HepG2 (cell line): ENCODE results near the gene UBTF. TPM values are rescaled to one million over a fixed set of nuclear protein-coding genes. Genes with fewer than 3 reads are reported as not detected.

Experiments
- BORCS8-MEF2B ChIP-seq: sonication (generic); formaldehyde crosslinking; IDR thresholded peaks from 2 replicates; pipeline ENCODE4 v1.8.0; 2022; ENCODE audit warnings: mild to moderate bottlenecking, missing genetic modification reagents
- FOXP1 ChIP-seq, 2 experiments: fragments of 450-650 bp in 1 of 2; IDR thresholded peaks; 2 replicates each; pipeline ENCODE4 v1.6.1; 2017 to 2018; ENCODE audit warnings: antibody characterized with exemption in 1 of 2
- HHEX ChIP-seq: IDR thresholded peaks from 2 replicates; pipeline ENCODE4 v1.6.1; 2016; ENCODE audit warnings: control low read depth
- PRPF4 ChIP-seq: fragments of 200-400 bp; formaldehyde crosslinking; IDR thresholded peaks from 2 replicates; pipeline ENCODE4 v1.6.1; 2016; ENCODE audit warnings: low read length, low read depth; ENCODE audit not compliant: poor library complexity, severe bottlenecking
- RAD51 ChIP-seq: fragments of 450-650 bp; IDR thresholded peaks from 2 replicates; pipeline ENCODE4 v1.6.1; 2016; ENCODE audit warnings: borderline replicate concordance
- ZC3H4 ChIP-seq: sonication (generic); formaldehyde crosslinking; IDR thresholded peaks from 2 replicates; pipeline ENCODE4 v1.4.0; 2020; ENCODE audit warnings: missing genetic modification reagents, borderline replicate concordance
- ZNF17 ChIP-seq: sonication (generic); formaldehyde crosslinking; IDR thresholded peaks from 2 replicates; pipeline ENCODE4 v1.5.0; 2020; ENCODE audit warnings: mild to moderate bottlenecking, missing genetic modification reagents
- ZNF232 ChIP-seq: sonication (generic); formaldehyde crosslinking; IDR thresholded peaks from 2 replicates; pipeline ENCODE4 v1.4.0; 2020; ENCODE audit warnings: missing genetic modification reagents, borderline replicate concordance
- ZNF333 ChIP-seq: sonication (generic); formaldehyde crosslinking; IDR thresholded peaks from 2 replicates; pipeline ENCODE4 v1.4.0; 2020; ENCODE audit warnings: mild to moderate bottlenecking, missing genetic modification reagents, borderline replicate concordance
- ZNF382 ChIP-seq: sonication (generic); formaldehyde crosslinking; IDR thresholded peaks from 2 replicates; pipeline ENCODE4 v1.5.0; 2020; ENCODE audit warnings: missing genetic modification reagents, mild to moderate bottlenecking, borderline replicate concordance
- ZNF629 ChIP-seq: sonication (generic); formaldehyde crosslinking; conservative IDR thresholded peaks from 2 replicates; pipeline ENCODE4 v1.5.0; 2020; ENCODE audit warnings: missing genetic modification reagents
- ZNF761 ChIP-seq: sonication (generic); formaldehyde crosslinking; conservative IDR thresholded peaks from 2 replicates; pipeline ENCODE4 v1.4.0; 2020; ENCODE audit warnings: mild to moderate bottlenecking, missing genetic modification reagents
- polyA plus RNA-seq, 8 experiments: library from polyadenylated mRNA; depleted of rRNA in 3 of 8; stranded (reverse) in 7 of 8; unstranded in 1 of 8; fragments of >200 nt; fragmentation: Illumina TruSeq in 4 of 8; extraction: Trizol in 4 of 8; gene quantifications; 2 replicates each; pipeline versions ENCODE4 v1.2.1 to v1.2.3, GENCODE V29; 2011 to 2016; ENCODE audit warnings: low read depth in 4 of 8, missing spikeins in 1 of 8, mixed read lengths in 1 of 8; ENCODE audit not compliant: insufficient read depth in 1 of 8
- total RNA-seq, 5 experiments: library from RNA; depleted of rRNA; stranded (reverse); fragments of >200 nt; fragmentation: Illumina TruSeq; extraction: Trizol; gene quantifications; 2 replicates each; pipeline ENCODE4 v1.2.3, GENCODE V29; 2016; ENCODE audit warnings: low read depth in 1 of 5
- TF ChIP-seq, protein P1 (sequence below): sonication (generic); formaldehyde crosslinking; IDR thresholded peaks from 2 replicates; pipeline ENCODE4 v1.4.0; 2020; ENCODE audit warnings: low read depth, mild to moderate bottlenecking, missing genetic modification reagents
- TF ChIP-seq, protein P2 (sequence below): sonication (generic); formaldehyde crosslinking; IDR thresholded peaks from 2 replicates; pipeline ENCODE4 v1.4.0; 2020; ENCODE audit warnings: missing genetic modification reagents
- TF ChIP-seq, protein P3 (sequence below): sonication (generic); formaldehyde crosslinking; IDR thresholded peaks from 2 replicates; pipeline ENCODE4 v1.4.0; 2020; ENCODE audit warnings: missing genetic modification reagents
- TF ChIP-seq, protein P4 (sequence below): sonication (generic); formaldehyde crosslinking; IDR thresholded peaks from 2 replicates; pipeline ENCODE4 v1.4.0; 2020; ENCODE audit warnings: missing genetic modification reagents
- TF ChIP-seq, protein P5 (sequence below): IDR thresholded peaks from 2 replicates; pipeline ENCODE4 v1.6.1; 2016; ENCODE audit warnings: missing compliant biosample characterization, missing genetic modification reagents, borderline replicate concordance
- TF ChIP-seq, protein P6 (sequence below): sonication (generic); formaldehyde crosslinking; IDR thresholded peaks from 2 replicates; pipeline ENCODE4 v1.4.0; 2020; ENCODE audit warnings: missing genetic modification reagents

UBTF gene
- total and polyA plus RNA-seq, 2 of the 13 experiments (the other 11 are each of a cell fraction or from before 2014, with no cell fraction given) = 15.2 to 60.9 TPM

DNA sequence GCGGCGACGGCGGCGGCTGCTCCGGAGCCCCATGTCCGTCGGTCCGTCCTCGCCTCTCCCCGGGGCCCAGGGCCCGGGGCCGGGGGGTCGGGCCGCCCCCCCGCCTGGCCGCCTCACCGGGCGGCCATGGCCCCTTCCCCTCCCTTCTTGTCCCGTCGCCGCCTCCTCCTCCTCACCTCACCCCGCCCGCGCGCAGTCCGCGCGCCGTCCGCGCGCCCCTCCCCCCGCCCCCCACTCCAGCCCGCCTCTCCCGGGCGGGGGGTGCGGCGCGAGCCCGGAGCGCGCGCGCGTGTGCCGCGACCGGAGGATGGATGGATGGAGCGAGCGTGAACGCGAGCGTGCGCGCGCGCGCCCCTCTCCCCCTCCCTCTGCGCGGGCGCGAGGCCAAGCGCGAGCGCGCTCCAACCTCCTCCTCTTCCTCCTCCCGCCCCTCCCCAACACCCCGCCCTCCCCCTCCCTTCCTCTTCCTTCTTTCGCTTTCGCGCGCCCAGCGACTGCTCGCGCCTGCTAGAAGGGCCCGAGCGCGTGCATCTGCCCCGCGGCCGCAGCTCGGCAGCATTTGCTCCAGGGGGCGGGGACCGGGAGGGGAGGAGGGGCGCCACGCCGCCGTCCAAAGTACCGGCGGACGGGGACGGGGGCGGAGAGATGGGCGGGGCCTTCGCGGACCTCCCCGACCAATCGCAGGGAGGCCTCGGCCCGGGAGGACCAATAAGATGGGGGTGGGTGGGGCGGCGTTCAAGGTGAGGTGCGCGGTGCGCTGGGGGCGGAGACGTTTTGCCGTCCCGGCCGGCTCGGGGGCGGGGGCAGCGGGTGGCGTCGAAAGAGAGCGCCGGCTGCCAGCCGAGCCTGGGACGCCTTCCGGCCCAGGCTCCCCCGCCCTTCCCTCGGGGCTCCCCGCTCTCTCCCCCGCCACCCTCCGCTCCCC, 19.7 kb downstream of the UBTF start, which contains the start of gene ATXN7L3 (continued):
- TF ChIP-seq RAD51 (no peak), FOXP1 (IDR thresholded peaks at IDR 0.05) (no peak), FOXP1 (CRISPR knock-in tag; IDR thresholded peaks at IDR 0.05) (no peak), ZNF232 (CRISPR knock-in tag) (no peak; the same call in 1 of the 2 replicates), BORCS8-MEF2B (CRISPR knock-in tag) (no peak), ZNF382 (CRISPR knock-in tag) (no peak), ZNF333 (CRISPR knock-in tag) (no peak), ZNF17 (CRISPR knock-in tag) (no peak), PRPF4 (no peak), HHEX (CRISPR knock-in tag) (no peak), ZNF629 (CRISPR knock-in tag) (0 out of 2 replicates have a peak, but pooled peaks have one; percentile 2), ZNF761 (CRISPR knock-in tag) (no peak), ZC3H4 (CRISPR knock-in tag) (peak; percentile 40; the same call in 1 of the 2 replicates)
- TF ChIP-seq, protein P1, sequence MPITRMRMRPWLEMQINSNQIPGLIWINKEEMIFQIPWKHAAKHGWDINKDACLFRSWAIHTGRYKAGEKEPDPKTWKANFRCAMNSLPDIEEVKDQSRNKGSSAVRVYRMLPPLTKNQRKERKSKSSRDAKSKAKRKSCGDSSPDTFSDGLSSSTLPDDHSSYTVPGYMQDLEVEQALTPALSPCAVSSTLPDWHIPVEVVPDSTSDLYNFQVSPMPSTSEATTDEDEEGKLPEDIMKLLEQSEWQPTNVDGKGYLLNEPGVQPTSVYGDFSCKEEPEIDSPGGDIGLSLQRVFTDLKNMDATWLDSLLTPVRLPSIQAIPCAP (CRISPR knock-in tag) = 0 out of 2 replicates have a peak, but pooled peaks have one; percentile 35
- TF ChIP-seq, protein P2, sequence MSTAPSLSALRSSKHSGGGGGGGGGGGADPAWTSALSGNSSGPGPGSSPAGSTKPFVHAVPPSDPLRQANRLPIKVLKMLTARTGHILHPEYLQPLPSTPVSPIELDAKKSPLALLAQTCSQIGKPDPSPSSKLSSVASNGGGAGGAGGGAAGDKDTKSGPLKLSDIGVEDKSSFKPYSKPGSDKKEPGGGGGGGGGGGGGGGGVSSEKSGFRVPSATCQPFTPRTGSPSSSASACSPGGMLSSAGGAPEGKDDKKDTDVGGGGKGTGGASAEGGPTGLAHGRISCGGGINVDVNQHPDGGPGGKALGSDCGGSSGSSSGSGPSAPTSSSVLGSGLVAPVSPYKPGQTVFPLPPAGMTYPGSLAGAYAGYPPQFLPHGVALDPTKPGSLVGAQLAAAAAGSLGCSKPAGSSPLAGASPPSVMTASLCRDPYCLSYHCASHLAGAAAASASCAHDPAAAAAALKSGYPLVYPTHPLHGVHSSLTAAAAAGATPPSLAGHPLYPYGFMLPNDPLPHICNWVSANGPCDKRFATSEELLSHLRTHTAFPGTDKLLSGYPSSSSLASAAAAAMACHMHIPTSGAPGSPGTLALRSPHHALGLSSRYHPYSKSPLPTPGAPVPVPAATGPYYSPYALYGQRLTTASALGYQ = peak; percentile 25; the same call in 1 of the 2 replicates
- TF ChIP-seq, protein P3, sequence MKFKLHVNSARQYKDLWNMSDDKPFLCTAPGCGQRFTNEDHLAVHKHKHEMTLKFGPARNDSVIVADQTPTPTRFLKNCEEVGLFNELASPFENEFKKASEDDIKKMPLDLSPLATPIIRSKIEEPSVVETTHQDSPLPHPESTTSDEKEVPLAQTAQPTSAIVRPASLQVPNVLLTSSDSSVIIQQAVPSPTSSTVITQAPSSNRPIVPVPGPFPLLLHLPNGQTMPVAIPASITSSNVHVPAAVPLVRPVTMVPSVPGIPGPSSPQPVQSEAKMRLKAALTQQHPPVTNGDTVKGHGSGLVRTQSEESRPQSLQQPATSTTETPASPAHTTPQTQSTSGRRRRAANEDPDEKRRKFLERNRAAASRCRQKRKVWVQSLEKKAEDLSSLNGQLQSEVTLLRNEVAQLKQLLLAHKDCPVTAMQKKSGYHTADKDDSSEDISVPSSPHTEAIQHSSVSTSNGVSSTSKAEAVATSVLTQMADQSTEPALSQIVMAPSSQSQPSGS (CRISPR knock-in tag) = no peak
- TF ChIP-seq, protein P4, sequence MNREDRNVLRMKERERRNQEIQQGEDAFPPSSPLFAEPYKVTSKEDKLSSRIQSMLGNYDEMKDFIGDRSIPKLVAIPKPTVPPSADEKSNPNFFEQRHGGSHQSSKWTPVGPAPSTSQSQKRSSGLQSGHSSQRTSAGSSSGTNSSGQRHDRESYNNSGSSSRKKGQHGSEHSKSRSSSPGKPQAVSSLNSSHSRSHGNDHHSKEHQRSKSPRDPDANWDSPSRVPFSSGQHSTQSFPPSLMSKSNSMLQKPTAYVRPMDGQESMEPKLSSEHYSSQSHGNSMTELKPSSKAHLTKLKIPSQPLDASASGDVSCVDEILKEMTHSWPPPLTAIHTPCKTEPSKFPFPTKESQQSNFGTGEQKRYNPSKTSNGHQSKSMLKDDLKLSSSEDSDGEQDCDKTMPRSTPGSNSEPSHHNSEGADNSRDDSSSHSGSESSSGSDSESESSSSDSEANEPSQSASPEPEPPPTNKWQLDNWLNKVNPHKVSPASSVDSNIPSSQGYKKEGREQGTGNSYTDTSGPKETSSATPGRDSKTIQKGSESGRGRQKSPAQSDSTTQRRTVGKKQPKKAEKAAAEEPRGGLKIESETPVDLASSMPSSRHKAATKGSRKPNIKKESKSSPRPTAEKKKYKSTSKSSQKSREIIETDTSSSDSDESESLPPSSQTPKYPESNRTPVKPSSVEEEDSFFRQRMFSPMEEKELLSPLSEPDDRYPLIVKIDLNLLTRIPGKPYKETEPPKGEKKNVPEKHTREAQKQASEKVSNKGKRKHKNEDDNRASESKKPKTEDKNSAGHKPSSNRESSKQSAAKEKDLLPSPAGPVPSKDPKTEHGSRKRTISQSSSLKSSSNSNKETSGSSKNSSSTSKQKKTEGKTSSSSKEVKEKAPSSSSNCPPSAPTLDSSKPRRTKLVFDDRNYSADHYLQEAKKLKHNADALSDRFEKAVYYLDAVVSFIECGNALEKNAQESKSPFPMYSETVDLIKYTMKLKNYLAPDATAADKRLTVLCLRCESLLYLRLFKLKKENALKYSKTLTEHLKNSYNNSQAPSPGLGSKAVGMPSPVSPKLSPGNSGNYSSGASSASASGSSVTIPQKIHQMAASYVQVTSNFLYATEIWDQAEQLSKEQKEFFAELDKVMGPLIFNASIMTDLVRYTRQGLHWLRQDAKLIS (CRISPR knock-in tag) = no peak
- TF ChIP-seq, protein P5, sequence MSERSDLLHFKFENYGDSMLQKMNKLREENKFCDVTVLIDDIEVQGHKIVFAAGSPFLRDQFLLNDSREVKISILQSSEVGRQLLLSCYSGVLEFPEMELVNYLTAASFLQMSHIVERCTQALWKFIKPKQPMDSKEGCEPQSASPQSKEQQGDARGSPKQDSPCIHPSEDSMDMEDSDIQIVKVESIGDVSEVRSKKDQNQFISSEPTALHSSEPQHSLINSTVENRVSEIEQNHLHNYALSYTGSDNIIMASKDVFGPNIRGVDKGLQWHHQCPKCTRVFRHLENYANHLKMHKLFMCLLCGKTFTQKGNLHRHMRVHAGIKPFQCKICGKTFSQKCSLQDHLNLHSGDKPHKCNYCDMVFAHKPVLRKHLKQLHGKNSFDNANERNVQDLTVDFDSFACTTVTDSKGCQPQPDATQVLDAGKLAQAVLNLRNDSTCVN (CRISPR knock-in tag) = no peak
- TF ChIP-seq, protein P6, sequence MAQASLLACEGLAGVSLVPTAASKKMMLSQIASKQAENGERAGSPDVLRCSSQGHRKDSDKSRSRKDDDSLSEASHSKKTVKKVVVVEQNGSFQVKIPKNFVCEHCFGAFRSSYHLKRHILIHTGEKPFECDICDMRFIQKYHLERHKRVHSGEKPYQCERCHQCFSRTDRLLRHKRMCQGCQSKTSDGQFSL (CRISPR knock-in tag) = 0 out of 2 replicates have a peak, but pooled peaks have one; percentile 47
